Fibroblast of skin of back (primary cell): ENCODE measurements around the gene DNAJC12. TPM values are rescaled to one million over a fixed set of nuclear protein-coding genes. Genes with fewer than 3 reads are reported as not detected.
A peak's percentile ranks its signal among the peaks of the same experiment; 100 is the strongest.
"Not testable (repeated sequence)": the region's sequence is repeated elsewhere in the genome, so short reads cannot be mapped to it uniquely, and the experiment has no call there.

Experiments
- DNase-seq: peaks from one replicate; pipeline ENCODE4 v3.0.0-alpha.2; 2013
- polyA plus RNA-seq, 2 experiments: library from polyadenylated mRNA; unstranded; fragments of 120-200 nt; gene quantifications; one replicate each; pipeline ENCODE4 v1.2.1, GENCODE V29; 2013; ENCODE audit not compliant: insufficient read length in 2 of 2

Gene DNAJC12
- polyA plus RNA-seq (2013, experiment 1 of 2; ENCODE audit: insufficient read length), result 1.1 TPM
- polyA plus RNA-seq (2013, experiment 2 of 2; ENCODE audit: insufficient read length), result 1.0 TPM

GRCh38 chr10:67837541-67838314 lies at the start of gene DNAJC12:
TSS of gene DNAJC12 (minus strand) at chr10:67838188. CDS start at chr10:67838011, 177 bp downstream.
- DNase-seq, result peak; percentile 62

GRCh38 chr10:67884842-67885670 lies 47.1 kb upstream of the DNAJC12 start:
- DNase-seq, result peak; percentile 79

GRCh38 chr10:67884313-67884841 lies 46.4 kb upstream of the DNAJC12 start, which contains the start of gene SIRT1:
TSS of gene SIRT1 (plus strand) at chr10:67884656. CDS start at chr10:67884722, 66 bp downstream.
- DNase-seq, result peak; percentile 94

GRCh38 chr10:67883710-67884312 lies 45.8 kb upstream of the DNAJC12 start:
- peak; percentile 30 for DNase-seq

- no peak for DNase-seq
Measured at GRCh38 chr10:67878133-67878532, 40.1 kb upstream of the DNAJC12 start.

GRCh38 chr10:67877421-67877820 lies 39.4 kb upstream of the DNAJC12 start:
- not testable (repeated sequence) for DNase-seq

GRCh38 chr10:67875340-67876238 lies 37.6 kb upstream of the DNAJC12 start:
- DNase-seq, result no peak

- no peak for DNase-seq
Measured at GRCh38 chr10:67869996-67870395, 32.0 kb upstream of the DNAJC12 start.

- no peak for DNase-seq
Measured at GRCh38 chr10:67868132-67868531, 30.1 kb upstream of the DNAJC12 start.

GRCh38 chr10:67864607-67865371 lies 26.8 kb upstream of the DNAJC12 start:
- DNase-seq, result no peak

GRCh38 chr10:67863094-67863493 lies 25.1 kb upstream of the DNAJC12 start:
- no peak for DNase-seq

GRCh38 chr10:67861750-67862432 lies 23.9 kb upstream of the DNAJC12 start:
- DNase-seq, result no peak

- DNase-seq, result no peak
Measured at GRCh38 chr10:67858971-67859370, 21.0 kb upstream of the DNAJC12 start.

GRCh38 chr10:67853512-67853911 lies 15.5 kb upstream of the DNAJC12 start:
- no peak for DNase-seq

GRCh38 chr10:67852761-67853160 lies 14.8 kb upstream of the DNAJC12 start:
- DNase-seq, result no peak

- DNase-seq, result no peak
Measured at GRCh38 chr10:67851186-67851585, 13.2 kb upstream of the DNAJC12 start.

GRCh38 chr10:67849331-67850011 lies 11.5 kb upstream of the DNAJC12 start:
- peak; percentile 96 for DNase-seq

GRCh38 chr10:67843284-67843683 lies 5.3 kb upstream of the DNAJC12 start:
- no peak for DNase-seq

GRCh38 chr10:67841737-67842136 lies 3.7 kb upstream of the DNAJC12 start:
- DNase-seq, result no peak

- DNase-seq, result no peak
Measured at GRCh38 chr10:67839951-67840350, 2.0 kb upstream of the DNAJC12 start.
